NCI-H446 (cell line): ENCODE measurements around the gene NBPF12.
"Not testable (repeated sequence)": the region's sequence is repeated elsewhere in the genome, so short reads cannot be mapped to it uniquely, and the experiment has no call there.

Experiments
- DNase-seq, 2 experiments: peaks; one replicate each; lab custom pipeline; 2025; lab: John Stamatoyannopoulos, UW

The NBPF12 gene

GRCh38 chr1:146938242-146938902 lies at the start of gene NBPF12:
NBPF12 (plus strand) TSS chr1:146938324; CDS start chr1:146960144, 21,820 bp downstream.
- DNase-seq, result peak; percentile 53 to 83

- DNase-seq, result not testable (repeated sequence)
Measured at GRCh38 chr1:146891355-146891754, 46.8 kb upstream of the NBPF12 start.

DNA sequence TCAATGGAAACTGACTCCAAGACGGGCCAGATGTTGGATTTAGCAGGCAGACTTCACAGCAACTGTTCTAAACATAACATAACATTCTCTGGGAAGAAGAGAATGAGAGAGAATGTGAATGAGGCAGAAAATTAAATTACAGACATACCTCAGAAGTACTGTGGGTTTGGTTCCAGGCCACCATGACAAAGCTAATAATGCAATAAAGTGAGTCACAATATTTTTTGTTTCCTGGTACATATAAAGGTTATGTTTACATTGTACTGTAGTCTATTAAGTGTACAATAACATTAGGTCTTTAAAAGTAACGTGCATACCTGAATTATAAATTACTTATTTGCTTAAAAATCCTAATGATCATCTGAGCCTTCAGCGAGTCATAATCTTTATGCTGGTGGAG lies 45.8 kb upstream of the NBPF12 start:
- not testable (repeated sequence) for DNase-seq

DNA sequence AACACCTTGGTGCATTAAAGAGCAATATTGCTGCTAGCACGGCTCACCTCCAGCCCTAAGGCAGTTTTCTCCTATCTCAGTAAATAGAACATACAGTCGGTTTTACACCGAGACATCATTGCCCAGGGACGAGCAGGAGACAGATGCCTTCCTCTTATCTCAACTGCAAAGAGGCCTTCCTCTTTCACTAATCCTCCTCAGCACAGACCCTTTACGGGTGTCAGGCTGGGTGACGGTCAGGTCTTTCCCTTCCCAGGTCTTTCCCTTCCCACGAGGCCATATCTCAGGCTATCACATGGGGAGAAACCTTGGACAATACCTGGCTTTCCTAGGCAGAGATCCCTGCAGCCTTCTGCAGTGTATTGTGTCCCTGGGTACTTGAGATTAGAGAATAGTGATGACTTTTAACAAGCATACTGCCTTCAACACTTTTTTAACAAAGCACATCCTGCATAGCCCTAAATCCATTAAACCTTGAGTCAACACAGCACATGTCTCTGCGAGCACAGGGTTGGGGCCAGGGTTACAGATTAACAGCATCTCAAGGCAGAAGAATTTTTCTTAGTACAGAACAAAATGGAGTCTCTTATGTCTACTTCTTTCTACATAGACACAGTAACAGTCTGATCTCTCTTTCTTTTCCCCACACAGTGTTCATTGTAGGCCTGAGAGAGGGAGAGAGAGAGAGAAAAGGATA lies 30.4 kb upstream of the NBPF12 start:
- not testable (repeated sequence) for DNase-seq

GRCh38 chr1:146912975-146913374 lies 25.1 kb upstream of the NBPF12 start:
- DNase-seq, result not testable (repeated sequence)

DNA sequence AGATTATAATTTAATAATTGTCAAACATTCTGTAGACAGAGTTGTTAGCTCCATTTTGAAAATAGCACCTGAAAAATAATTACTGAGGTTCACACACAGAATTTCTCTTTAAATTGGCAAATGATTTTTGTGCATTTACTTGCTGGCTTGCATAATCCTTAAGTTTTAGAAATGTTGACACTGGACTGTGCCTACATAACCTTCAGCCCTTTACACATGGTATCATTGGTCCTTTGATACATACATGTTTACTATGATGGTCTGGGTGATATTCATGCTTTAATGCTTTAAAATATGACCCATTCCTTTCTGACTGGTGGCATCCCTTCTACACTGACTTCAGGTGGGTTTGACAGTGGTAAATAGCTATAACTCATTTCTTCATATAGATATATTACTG lies 17.3 kb upstream of the NBPF12 start:
- DNase-seq, result not testable (repeated sequence)

DNA sequence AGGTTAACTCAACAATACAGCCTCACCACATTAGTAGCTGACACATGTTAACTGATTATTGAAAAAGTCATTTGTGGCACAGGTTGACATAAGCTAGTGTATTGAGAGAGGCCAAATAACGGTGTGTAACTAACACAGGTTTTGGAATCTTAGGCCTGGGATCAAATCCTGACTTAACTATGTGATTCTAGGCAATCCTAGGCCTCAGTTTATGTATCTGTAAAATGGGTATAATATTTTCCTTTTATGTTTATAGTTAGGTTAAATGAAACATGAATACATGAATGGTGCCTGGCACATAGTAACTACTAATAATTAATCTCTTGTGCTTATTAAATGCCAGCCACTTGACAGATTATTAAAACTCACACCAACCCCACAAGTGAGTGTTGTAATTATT lies 15.5 kb upstream of the NBPF12 start:
- not testable (repeated sequence) for DNase-seq

DNA sequence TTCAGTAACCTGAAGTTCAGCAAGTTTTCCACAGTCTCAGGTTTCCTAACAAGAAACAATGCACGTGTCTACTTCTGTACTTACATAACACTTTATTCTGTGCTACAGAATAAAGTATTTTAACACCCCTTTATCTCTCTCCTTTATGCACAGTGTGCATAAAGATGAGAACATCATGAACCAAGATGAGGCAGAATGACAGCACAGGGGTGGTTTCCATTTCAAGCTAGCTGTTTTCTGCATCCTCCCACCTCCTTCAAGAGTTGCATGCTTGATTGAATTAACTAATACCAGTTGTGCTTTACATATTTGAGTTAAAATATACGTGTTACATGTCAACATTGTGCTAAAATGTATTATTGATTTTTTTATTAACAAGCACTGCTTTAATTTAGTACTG lies 14.0 kb upstream of the NBPF12 start:
- DNase-seq, result not testable (repeated sequence)

- not testable (repeated sequence) for DNase-seq
Measured at GRCh38 chr1:146926413-146926812, 11.7 kb upstream of the NBPF12 start.

GRCh38 chr1:146930225-146930624 lies 7.9 kb upstream of the NBPF12 start:
- DNase-seq, result not testable (repeated sequence)

DNA sequence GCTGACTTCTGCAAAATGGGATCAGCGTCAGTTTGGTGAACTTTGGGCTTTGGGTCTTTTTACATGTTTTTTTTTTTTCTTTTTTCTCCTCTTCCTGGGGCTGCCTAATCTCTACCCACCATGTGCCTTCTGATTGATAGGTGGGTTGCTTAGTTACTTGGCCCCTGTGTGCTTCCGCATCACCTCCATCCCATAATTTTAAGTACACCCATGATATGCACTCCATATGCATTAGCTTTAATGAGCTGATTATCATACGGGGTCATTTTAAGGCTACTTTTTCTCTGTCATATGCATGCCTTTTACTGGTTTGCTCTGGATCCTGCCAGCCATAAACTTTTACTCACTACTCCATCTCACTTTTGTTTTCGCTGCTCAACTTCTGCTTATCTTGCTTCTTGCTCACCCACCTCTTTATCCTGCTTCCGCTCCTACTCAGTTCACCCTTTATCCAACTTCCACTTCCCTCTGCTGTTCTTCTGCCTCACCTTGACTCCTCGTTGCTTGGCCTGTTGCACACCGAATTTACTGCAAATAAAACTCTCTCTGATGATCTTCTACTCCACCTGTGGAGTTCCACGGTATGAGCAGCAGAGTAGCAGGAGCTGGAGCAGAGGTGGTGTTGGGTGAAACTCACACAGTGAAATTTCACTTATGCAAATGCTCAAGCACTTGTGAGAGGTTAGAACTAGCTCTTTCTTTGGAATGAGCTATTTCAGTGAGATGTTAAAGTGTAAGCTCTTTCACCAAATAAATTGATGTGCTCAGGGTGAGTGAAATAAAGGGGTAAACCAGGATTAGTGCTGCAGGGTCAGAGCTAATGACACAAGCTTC lies 3.5 kb upstream of the NBPF12 start:
- not testable (repeated sequence) for DNase-seq

DNA sequence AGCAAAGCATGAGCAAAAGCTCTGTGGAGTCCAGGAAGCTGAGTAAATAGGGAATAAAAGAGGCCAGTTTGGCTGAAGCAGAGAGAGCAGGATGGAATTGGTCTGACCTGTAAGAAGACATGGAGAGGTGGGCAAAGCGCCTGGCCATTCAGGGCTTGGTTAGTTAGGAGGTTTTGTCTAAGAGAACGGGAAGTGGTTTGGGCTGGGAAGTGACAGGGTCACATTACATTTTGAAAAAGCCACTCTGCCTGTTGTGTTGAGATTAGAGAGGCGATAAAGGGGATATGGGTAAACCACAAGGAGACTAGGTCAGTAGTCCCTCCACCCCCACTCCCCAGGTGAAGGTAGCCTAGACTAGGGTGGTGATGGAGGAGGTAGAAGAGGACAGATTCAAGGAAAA lies 662 bp upstream of the NBPF12 start:
- not testable (repeated sequence) for DNase-seq

- not testable (repeated sequence) for DNase-seq
Measured at GRCh38 chr1:146938927-146939786, 1.0 kb downstream of the NBPF12 start.

DNA sequence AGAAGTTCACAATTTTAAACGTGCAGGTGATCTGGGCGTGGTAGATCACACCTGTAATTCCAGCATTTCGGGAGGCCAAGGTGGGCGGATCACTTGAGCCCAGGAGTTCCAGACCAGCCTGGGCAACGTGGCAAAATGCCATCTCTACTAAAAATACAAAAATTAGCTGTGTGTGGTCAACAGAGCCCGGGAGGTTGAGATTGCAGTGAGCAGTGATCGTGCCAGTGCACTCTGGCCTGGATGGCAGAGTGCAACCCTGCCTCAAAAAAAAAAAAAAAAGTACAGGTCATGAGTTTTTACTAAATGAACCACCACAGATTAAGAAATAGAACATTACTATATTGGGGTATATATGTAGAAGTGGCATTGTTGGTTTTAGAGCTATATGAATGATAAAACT lies 2.2 kb downstream of the NBPF12 start:
- not testable (repeated sequence) for DNase-seq

DNA sequence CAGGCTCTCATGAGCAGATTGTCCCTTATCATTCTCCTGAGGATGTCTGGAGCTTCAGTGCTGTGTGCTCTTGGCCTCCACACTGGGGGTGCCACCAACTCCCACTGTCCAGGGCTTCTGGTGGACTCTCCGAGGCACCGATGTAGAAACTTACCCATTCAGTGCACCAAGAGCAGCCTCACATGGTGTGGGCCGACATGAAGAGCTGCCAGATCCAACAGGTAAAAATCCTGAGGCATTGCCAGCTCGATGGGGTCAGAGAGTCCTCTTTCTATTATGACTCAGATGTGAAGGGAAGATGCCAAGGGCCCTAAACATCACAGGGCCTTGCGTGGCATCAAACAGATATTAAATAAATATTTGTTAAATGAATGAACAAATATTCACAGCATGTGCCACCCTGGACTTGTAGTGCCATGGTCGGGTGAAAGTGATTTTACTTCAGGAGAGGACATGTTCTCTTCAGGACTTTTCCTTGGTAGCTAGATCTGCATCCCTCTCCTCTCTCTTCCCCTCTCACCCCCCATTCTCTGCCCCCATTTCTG lies 5.3 kb downstream of the NBPF12 start:
- DNase-seq, result not testable (repeated sequence)

DNA sequence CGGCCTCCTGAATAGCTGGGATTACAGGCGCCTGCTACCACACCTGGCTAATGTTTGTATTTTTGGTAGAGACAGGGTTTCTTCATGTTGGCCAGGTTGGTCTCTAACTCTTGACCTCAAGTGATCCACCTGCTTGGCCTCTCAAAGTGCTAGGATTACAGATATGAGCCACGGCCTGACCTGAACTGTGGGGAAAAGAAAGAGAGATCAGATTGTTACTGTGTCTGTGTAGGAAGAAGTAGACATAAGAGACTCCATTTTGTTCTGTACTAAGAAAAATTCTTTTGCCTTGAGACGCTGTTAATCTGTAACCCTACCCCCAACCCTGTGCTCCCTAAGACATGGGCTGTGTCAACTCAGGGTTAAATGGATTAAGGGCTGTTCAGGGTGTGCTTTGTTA lies 10.0 kb downstream of the NBPF12 start:
- not testable (repeated sequence) for DNase-seq

GRCh38 chr1:146964340-146964739 lies 26.2 kb downstream of the NBPF12 start:
- peak in 1 of 2 experiments; percentile 11 for DNase-seq

GRCh38 chr1:146966351-146966750 lies 28.2 kb downstream of the NBPF12 start:
- not testable (repeated sequence) for DNase-seq

DNA sequence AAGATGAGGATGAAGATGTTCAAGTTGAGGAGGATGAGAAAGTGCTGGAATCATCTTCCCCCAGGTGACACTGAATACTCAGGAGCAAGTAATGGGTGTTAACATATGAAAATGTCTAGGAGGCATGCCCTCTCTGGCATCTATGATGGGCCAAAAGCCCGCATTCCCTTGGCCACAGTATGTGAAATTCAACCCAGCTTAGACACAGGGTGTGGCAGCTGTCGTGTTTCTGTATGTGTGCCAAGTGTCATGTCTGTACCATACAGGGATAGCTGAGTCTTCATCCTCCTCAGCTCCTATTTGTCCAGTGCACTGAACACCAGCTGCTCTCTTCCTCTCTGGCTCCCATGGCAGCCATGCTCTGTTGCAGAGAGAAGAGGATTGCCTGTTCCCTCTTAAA lies 32.5 kb downstream of the NBPF12 start:
- DNase-seq, result not testable (repeated sequence)

DNA sequence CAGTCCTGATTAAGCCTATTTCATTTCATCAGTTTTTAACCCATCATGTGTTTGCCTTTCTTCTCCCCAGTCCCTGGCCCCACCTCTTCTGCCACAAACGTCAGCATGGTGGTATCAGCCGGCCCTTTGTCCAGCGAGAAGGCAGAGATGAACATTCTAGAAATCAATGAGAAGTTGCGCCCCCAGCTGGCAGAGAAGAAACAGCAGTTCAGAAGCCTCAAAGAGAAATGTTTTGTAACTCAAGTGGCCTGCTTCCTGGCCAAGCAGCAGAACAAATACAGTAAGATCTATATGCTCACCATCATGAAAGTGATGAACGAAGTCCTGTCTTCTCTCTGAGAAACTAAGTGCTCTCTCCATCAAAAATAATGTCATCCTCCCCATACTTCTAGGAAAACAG lies 34.6 kb downstream of the NBPF12 start:
- not testable (repeated sequence) for DNase-seq

- DNase-seq, result not testable (repeated sequence)
Measured at GRCh38 chr1:146985855-146986254, 47.7 kb downstream of the NBPF12 start.
